Mesothelial cell of epicardium (in vitro differentiated cells): ENCODE measurements around the gene RASL10A. TPM values are rescaled to one million over a fixed set of nuclear protein-coding genes. Genes with fewer than 3 reads are reported as not detected.
"Not testable (repeated sequence)": the region's sequence is repeated elsewhere in the genome, so short reads cannot be mapped to it uniquely, and the experiment has no call there.

Experiments
- DNase-seq, 2 experiments: peaks; one replicate each; pipeline ENCODE4 v3.0.0; 2021; ENCODE audit warnings: low spot score in 2 of 2; ENCODE audit not compliant: unreplicated experiment in 2 of 2
- H3K27ac Mint-ChIP-seq: 2 replicates; pipeline ENCODE4 v1.8.0; 2021; ENCODE audit warnings: mixed read lengths
- H3K27me3 Mint-ChIP-seq: 2 replicates; pipeline ENCODE4 v1.8.0; 2021; ENCODE audit warnings: low read depth, mixed read lengths
- H3K36me3 Mint-ChIP-seq: 2 replicates; pipeline ENCODE4 v1.8.0; 2021; ENCODE audit warnings: mixed read lengths
- H3K4me1 Mint-ChIP-seq: 2 replicates; pipeline ENCODE4 v1.8.0; 2021; ENCODE audit warnings: mixed read lengths
- H3K4me3 Mint-ChIP-seq: 2 replicates; pipeline ENCODE4 v1.8.0; 2021; ENCODE audit warnings: mild to moderate bottlenecking, moderate library complexity, mixed read lengths
- H3K9me3 Mint-ChIP-seq: 2 replicates; pipeline ENCODE4 v1.8.0; 2021; ENCODE audit warnings: mixed read lengths
- total RNA-seq: library from RNA; stranded (reverse); gene quantifications from 3 replicates; pipeline ENCODE4 v1.2.1, GENCODE V29; 2021
- TF ChIP-seq, protein P1 (sequence below): fragments of 200-600 bp; sonication (generic); IDR thresholded peaks from one replicate; pipeline ENCODE4 v1.5.0; 2021; ENCODE audit warnings: antibody characterized with exemption; ENCODE audit not compliant: unreplicated experiment

The RASL10A gene
- total RNA-seq, 1 donor from 2014 or later = 3.8 TPM

DNA sequence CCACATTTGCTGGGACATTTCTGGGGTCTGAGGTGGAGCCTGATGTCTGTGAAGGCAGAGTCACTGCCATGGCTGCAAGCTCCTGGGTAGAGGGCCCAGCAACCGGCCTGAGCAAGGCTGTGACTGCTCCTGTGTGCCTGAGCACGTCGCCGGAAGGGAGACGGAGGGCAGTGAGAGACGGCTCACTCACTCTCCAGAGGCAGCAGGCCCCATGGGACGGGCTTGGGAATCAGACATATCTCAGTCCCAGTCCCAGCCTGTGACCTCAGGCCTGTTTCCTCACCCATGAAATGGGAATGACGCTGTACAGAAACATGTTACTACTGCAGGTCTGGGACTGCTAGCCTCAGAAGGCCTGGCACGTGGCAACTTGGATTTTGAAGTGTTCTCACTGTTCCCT lies 36.4 kb upstream of the RASL10A start:
- TF ChIP-seq, protein P1, sequence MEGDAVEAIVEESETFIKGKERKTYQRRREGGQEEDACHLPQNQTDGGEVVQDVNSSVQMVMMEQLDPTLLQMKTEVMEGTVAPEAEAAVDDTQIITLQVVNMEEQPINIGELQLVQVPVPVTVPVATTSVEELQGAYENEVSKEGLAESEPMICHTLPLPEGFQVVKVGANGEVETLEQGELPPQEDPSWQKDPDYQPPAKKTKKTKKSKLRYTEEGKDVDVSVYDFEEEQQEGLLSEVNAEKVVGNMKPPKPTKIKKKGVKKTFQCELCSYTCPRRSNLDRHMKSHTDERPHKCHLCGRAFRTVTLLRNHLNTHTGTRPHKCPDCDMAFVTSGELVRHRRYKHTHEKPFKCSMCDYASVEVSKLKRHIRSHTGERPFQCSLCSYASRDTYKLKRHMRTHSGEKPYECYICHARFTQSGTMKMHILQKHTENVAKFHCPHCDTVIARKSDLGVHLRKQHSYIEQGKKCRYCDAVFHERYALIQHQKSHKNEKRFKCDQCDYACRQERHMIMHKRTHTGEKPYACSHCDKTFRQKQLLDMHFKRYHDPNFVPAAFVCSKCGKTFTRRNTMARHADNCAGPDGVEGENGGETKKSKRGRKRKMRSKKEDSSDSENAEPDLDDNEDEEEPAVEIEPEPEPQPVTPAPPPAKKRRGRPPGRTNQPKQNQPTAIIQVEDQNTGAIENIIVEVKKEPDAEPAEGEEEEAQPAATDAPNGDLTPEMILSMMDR = no peak
- no peak for DNase-seq
- Mint-ChIP-seq H3K4me1 (no peaks in the 10 kb centered on the region), H3K9me3 (no peaks in the 10 kb centered on the region), H3K27ac (no peak overlapping the region), H3K36me3 (peaks cover 17% of the 10 kb centered on the region), H3K4me3 (no peak overlapping the region), H3K27me3 (no peaks in the 10 kb centered on the region)

DNA sequence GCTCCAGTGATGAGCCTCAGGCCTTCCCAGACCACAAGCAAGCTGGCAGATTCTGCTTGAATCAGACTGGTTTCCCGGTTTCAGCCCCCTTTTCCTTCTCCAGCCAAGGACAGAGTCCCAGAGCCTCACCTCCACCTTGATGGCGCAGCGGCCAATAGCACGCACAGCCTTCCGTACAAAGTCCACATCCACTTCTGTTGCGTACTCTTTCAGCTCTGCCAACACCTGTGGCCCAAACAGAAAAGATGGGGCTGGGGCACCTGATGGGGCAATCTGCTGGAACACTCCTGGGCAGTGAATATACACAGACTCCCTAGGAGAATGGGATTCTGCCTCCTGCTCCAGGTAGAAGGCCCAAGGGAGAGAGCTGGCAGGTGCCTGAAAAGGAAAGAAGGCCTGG lies 35.5 kb upstream of the RASL10A start:
- Mint-ChIP-seq H3K27me3 (no peaks in the 10 kb centered on the region), H3K36me3 (peaks cover 22% of the 10 kb centered on the region), H3K27ac (no peak overlapping the region), H3K4me3 (no peak overlapping the region), H3K9me3 (no peaks in the 10 kb centered on the region), H3K4me1 (no peaks in the 10 kb centered on the region)
- TF ChIP-seq, protein P1 = no peak
- DNase-seq = no peak

DNA sequence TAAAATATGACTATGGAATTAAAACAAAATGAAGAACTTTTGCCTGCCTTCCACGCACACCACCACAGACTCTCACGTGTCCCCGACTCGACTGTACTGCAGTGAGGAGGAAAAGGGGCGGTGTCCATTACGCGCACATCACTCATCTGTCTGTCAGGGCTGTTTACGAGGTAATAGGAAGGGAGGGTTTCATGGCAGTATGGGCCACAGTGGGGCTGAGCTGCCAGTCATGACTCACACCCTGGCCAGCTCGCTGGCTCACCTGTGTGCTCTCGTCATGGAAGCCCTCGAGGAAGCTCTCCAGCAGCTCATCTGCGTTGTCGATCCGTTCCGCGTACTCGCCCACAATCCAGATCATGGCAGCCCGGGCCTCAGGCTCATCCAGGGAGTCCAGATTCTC lies 33.5 kb upstream of the RASL10A start:
- H3K4me1 Mint-ChIP-seq = peaks cover 8% of the 10 kb centered on the region
- H3K9me3 Mint-ChIP-seq = no peaks in the 10 kb centered on the region
- no peak for DNase-seq
- H3K4me3 Mint-ChIP-seq = no peak overlapping the region
- H3K27ac Mint-ChIP-seq = no peak overlapping the region
- H3K27me3 Mint-ChIP-seq = no peaks in the 10 kb centered on the region
- TF ChIP-seq, protein P1 = no peak
- H3K36me3 Mint-ChIP-seq = peaks cover 21% of the 10 kb centered on the region

DNA sequence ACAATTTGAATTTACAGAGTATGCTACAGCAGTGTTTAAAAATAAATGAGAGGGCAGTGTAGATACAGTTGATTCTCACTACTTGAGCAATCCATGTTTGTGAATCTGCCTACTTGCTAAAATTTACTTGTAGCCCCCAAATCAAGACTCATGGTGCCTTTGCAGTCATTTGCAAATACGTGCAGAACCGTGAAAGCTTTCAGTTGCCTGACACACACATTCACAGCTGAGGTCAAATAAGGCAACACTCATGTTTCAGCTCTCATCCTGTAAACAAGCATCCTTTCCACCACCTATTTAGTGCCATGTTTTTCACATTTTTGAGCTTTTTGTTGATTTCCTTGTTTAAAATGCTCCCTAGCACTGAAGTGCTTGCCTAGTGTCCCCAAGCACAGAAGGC lies 32.5 kb upstream of the RASL10A start:
- Mint-ChIP-seq H3K9me3 (no peaks in the 10 kb centered on the region), H3K4me3 (no peak overlapping the region), H3K27me3 (no peaks in the 10 kb centered on the region), H3K4me1 (peaks cover 16% of the 10 kb centered on the region), H3K27ac (no peak overlapping the region), H3K36me3 (peaks cover 19% of the 10 kb centered on the region)
- no peak for DNase-seq
- TF ChIP-seq, protein P1 = no peak

DNA sequence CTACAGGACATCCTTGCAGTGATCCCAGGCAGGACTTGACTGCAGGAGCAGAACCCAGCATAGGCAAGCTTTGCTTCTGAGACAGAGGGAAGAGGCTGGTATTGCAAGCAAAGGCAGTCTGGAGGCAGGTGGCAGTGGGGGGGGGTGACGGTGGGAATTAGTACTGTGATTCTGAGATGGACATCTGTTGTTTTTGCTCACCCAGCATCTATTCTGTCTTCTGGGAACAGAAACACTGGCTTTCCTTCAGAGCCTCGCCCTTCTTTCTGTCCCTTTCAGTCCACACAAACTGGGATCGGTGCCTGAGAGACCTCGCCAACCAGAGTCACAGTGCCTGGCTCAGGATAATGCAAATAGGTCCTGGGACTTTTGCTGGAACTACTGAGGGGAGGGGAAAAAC lies 31.2 kb upstream of the RASL10A start:
- Mint-ChIP-seq H3K27me3 (no peaks in the 10 kb centered on the region), H3K4me3 (no peak overlapping the region), H3K27ac (no peak overlapping the region), H3K36me3 (peaks cover 22% of the 10 kb centered on the region), H3K9me3 (no peaks in the 10 kb centered on the region), H3K4me1 (peaks cover 20% of the 10 kb centered on the region)
- TF ChIP-seq, protein P1 = no peak
- DNase-seq = no peak

DNA sequence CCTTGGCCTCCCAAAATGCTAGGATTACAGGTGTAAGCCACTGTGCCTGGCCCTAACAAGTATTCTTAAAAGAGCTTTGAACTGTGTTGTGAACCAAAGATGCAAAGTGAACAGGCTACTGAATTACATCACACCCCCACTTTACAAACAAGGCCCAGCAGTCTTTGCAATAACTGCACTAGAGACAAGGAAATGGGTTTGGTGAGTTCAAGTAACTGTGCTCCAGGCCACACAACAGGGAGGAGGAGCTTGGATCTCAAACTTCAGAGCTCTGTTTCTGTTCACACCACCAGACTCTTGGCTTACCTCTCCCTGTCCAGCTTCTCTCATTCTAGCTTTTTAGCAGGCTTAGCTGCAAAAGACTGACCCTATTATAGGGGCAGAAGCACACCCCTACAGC lies 30.4 kb upstream of the RASL10A start:
- Mint-ChIP-seq H3K36me3 (peaks cover 21% of the 10 kb centered on the region), H3K9me3 (no peaks in the 10 kb centered on the region), H3K4me3 (no peak overlapping the region), H3K4me1 (peaks cover 20% of the 10 kb centered on the region), H3K27ac (no peak overlapping the region), H3K27me3 (no peaks in the 10 kb centered on the region)
- DNase-seq = no peak
- TF ChIP-seq, protein P1 = no peak

DNA sequence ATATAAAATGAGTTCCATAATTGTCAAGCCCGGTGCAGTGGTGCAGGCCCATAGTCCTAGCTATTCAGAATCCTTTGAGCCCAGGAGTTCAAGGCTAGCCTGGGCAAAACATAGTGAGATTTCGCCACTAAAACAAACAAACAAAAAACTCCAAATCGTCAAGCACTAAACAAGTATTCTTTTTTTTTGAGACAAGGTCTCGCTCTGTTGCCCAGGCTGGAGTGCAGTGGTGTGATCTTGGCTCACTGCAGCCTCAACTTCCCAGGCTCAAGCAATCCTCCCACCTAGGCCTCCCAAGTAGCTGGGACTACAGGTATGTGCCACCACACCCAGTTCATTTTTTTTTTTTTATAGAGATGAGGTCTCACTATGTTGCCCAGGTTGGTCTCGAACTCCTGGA lies 29.4 kb upstream of the RASL10A start:
- peaks cover 21% of the 10 kb centered on the region for H3K36me3 Mint-ChIP-seq
- not testable (repeated sequence) for H3K9me3 Mint-ChIP-seq, H3K27ac Mint-ChIP-seq, DNase-seq, H3K4me3 Mint-ChIP-seq, H3K27me3 Mint-ChIP-seq
- peaks cover 20% of the 10 kb centered on the region for H3K4me1 Mint-ChIP-seq
